Measurements from ENCODE around the gene RNF150.

The RNF150 gene

DNA sequence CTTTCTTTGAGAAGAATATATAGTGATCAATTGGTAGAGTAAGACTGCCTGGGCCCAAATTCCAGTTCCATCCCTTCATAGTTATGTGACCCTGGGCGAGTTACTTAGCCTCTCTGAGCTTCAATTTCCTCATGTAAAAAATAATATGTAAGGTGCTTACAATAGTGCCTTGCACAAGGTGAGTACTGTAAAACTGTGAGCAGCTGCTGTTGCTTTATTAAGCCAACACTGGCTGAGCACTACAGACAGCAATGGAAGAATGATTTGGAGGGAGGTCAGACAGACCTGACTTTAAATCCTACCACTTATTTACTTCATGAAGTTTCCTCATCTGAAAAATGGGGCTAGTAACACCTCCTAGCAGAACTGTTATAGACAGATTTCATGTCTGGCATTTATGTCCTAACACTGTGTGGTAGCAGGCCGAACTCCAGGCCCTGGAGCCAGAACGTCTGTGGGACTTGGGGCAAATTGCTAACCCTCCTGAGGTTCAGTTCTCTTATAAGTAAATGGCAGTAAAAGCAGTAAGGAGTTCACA is 53.8 kb downstream of the RNF150 start:
- H3K4me3 ChIP-seq (ENCODE audit: control insufficient read depth, low read depth, low read length) = no peak overlapping the region
- TF ChIP-seq, protein P1, sequence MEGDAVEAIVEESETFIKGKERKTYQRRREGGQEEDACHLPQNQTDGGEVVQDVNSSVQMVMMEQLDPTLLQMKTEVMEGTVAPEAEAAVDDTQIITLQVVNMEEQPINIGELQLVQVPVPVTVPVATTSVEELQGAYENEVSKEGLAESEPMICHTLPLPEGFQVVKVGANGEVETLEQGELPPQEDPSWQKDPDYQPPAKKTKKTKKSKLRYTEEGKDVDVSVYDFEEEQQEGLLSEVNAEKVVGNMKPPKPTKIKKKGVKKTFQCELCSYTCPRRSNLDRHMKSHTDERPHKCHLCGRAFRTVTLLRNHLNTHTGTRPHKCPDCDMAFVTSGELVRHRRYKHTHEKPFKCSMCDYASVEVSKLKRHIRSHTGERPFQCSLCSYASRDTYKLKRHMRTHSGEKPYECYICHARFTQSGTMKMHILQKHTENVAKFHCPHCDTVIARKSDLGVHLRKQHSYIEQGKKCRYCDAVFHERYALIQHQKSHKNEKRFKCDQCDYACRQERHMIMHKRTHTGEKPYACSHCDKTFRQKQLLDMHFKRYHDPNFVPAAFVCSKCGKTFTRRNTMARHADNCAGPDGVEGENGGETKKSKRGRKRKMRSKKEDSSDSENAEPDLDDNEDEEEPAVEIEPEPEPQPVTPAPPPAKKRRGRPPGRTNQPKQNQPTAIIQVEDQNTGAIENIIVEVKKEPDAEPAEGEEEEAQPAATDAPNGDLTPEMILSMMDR (conservative IDR thresholded peaks at IDR 0.05; ENCODE audit: control insufficient read depth, insufficient read depth, low read depth, low read length) = no peak
- DNase-seq (ENCODE audit: low read depth) = no peak

DNA sequence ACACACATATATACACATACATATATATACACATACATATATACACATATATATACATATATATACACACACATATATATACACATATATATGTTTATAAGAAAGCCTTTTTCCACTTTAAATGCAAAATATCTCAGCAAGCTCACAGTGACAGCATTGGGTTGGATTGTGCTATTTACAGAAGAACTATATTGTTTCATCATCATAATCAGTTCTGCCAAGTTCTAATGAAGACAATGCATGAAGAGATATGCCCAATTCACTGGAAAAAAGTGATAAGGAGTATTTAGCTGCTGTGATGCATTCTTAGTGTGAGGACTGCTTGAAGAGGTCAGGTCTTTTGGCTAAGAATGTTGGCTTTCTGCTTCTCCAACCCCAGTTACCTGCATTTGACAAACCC is 54.4 kb downstream of the RNF150 start:
- no peak overlapping the region for H3K4me3 ChIP-seq (ENCODE audit: control insufficient read depth, low read depth, low read length)
- DNase-seq (ENCODE audit: low read depth) = peak; percentile 5
- TF ChIP-seq, protein P1 (conservative IDR thresholded peaks at IDR 0.05; ENCODE audit: control insufficient read depth, insufficient read depth, low read depth, low read length) = no peak

DNA sequence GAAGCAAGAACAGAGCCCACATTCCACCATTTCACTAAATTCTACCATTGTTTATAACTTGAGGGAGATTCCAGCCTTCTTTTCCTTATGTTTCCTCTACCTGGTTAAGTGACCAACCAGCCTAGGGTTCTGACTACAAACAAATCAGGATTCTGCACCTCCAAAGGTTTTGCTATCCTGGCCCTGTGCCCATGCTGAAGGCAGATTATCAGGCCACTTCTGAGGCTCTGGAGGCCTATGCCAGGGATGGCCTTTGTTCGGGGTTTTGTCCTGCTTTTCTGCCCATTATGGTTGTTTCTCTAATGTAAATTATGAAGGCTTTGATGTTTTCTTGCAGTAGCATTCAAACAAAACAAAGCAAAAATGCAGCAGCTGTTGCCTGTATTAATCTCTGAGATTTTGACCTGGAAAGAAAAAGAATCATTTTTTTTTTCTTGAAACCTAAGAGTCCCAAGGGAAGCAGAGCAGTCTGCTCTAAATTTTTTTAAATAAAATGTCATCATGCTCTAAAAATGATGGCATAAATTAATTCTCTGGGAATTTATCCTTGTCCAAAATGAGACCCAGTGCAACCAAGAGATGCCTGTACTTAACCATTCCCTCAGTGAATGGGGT is 55.6 kb downstream of the RNF150 start:
- TF ChIP-seq, protein P1 (conservative IDR thresholded peaks at IDR 0.05; ENCODE audit: control insufficient read depth, insufficient read depth, low read depth, low read length) = no peak
- no peak overlapping the region for H3K4me3 ChIP-seq (ENCODE audit: control insufficient read depth, low read depth, low read length)
- no peak for DNase-seq (ENCODE audit: low read depth)

DNA sequence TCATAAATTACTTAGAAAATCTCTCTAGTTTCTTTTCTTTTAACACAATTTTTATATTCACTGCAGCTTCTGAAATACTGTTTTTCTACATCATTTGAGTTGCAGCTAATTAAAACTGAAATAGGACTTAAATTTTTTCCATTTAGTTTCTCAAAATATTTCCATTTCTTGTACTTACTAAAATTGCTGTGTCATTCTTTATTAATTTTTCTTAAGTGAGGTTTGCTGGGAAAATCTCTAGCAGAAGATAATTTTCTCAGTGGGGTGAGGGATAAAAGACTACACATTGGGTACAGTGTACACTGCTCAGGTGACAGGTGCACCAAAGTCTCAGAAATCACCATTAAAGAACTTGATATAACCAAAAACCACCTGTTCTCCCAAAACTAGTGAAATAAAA is 57.7 kb downstream of the RNF150 start:
- TF ChIP-seq, protein P1 (conservative IDR thresholded peaks at IDR 0.05; ENCODE audit: control insufficient read depth, insufficient read depth, low read depth, low read length) = no peak
- no peak for DNase-seq (ENCODE audit: low read depth)
- no peak overlapping the region for H3K4me3 ChIP-seq (ENCODE audit: control insufficient read depth, low read depth, low read length)

DNA sequence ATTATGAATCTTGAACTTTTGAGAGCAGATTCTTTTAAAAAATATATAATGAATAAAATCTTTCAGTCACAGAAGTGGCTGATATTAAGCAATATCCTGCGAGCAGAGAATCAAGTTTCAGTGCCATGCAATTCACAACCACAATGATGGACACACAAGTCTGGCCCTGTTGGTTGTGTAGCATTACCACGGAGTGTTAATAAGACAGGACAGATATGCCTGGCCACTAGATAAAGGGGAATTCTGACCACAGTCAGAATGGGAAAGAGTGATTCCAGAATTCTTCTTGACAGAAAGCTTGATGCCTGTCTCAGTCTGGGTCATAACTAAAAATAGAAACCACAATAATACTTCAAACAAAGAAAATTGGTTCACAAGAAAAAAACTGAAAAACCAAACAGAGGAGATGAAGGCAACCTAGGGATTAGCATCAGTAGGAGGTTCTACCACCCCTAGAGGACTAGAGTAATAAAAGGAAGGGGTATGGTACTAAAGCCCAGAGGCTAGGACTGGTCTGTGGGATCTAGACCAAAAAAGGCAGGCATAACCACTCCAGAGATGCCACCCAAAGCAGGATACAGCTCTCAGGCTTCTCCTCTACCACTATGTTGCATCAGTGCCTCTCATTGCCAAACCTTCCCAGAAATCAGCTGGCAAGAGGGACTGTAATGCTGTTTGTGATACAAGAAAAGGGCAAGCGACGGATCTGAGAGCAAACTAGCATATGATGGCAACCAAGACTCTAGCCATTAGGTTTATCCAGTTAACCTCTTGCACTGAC is 59.0 kb downstream of the RNF150 start:
- H3K4me3 ChIP-seq (ENCODE audit: control insufficient read depth, low read depth, low read length) = no peak overlapping the region
- no peak for DNase-seq (ENCODE audit: low read depth)
- TF ChIP-seq, protein P1 (conservative IDR thresholded peaks at IDR 0.05; ENCODE audit: control insufficient read depth, insufficient read depth, low read depth, low read length) = no peak

DNA sequence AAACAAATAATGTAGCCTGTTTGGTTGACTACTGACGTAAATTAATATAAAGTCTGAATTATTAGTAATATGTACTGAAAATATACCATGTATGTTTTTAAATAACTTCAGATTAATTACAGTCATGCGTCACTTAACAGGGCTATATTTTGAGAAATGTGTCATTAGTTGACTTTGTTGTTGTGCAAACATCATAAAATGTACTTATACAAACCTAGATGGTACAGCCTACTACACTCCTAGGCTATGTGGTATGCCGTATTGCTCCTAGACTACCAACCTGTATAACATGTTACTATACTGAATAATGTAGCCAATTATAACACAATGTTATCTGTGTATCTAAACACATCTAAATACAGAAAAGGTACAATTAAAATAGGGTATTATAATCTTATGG is 66.6 kb downstream of the RNF150 start:
- TF ChIP-seq, protein P1 (conservative IDR thresholded peaks at IDR 0.05; ENCODE audit: control insufficient read depth, insufficient read depth, low read depth, low read length) = no peak
- no peak for DNase-seq (ENCODE audit: low read depth)
- H3K4me3 ChIP-seq (ENCODE audit: control insufficient read depth, low read depth, low read length) = no peak overlapping the region
